ENCODE data around the gene PWWP2B. TPM values are rescaled to one million over a fixed set of nuclear protein-coding genes. Genes with fewer than 3 reads are reported as not detected.

Gene PWWP2B
- total and polyA plus RNA-seq, 9 of the 15 experiments (the other 6 are each of a cell fraction or from before 2014, with no cell fraction given): 0.07 to 9.2 (median 1.6) TPM; not detected in 1

- DNase-seq (ENCODE audit: extremely low read depth in 1 of 4, low spot score in 3 of 4): no peak
- CTCF ChIA-PET (ENCODE audit: low intra/inter-chr PET ratio): interaction anchor here (0.7 kb wide), 1 partner anchor 69 kb away, joined by 4 read pairs; no protein-coding TSS in a partner anchor
- no peaks in the 10 kb centered on the region for H3K9me3 ChIP-seq (replicated peaks; ENCODE audit: control insufficient read depth, insufficient read depth, low read depth, low read length)
- no peaks in the 10 kb centered on the region for H3K9me1 ChIP-seq (ENCODE audit: control insufficient read depth, insufficient read depth, low read length)
- intact Hi-C loops (cut with micrococcal nuclease) (no loop called here), in situ Hi-C loops (cut with MboI) (no loop called here)
- no peak overlapping the region for H3K27ac ChIP-seq (ENCODE audit: extremely low read depth, low read depth, low read length)
- H3K79me2 ChIP-seq (ENCODE audit: control insufficient read depth, insufficient read depth, low read length): no peaks in the 10 kb centered on the region; the same call in 2 of the 3 replicates
- no peak overlapping the region for H3K4me2 ChIP-seq (ENCODE audit: insufficient read depth, low read length)
- no peak overlapping the region for H3K4me3 ChIP-seq
- 81% methylated on average over 12 of the region's 22 CpGs for WGBS (ENCODE audit: insufficient coverage, low coverage, missing lambda C conversion rate)
- no peak for ATAC-seq
- peaks cover 3 to 72% of the 10 kb centered on the region in 2 experiments for H3K4me1 ChIP-seq (replicated peaks in 1 of 2; ENCODE audit: control insufficient read depth in 2 of 2, insufficient read depth in 2 of 2, low read length in 2 of 2)
- BruUV-seq (replicated peaks): no TSS peak
- H3K9ac ChIP-seq (ENCODE audit: insufficient read depth in 1 of 2, low read depth in 2 of 2, low read length in 2 of 2): no peak overlapping the region
- no peak overlapping the region for H2AFZ ChIP-seq (ENCODE audit: low read depth, low read length)
- no peaks in the 10 kb centered on the region for H4K20me1 ChIP-seq (replicated peaks; ENCODE audit: control insufficient read depth, insufficient read depth, low read length)
- POLR2A ChIA-PET: no interaction called here
- no peaks in the 10 kb centered on the region for H3K27me3 ChIP-seq (ENCODE audit: control insufficient read depth in 2 of 2, insufficient read depth in 2 of 2, low read length in 2 of 2)
- no peaks in the 10 kb centered on the region; the same call in 2 of the 3 replicates for H3K36me3 ChIP-seq (ENCODE audit: control insufficient read depth, insufficient read depth, low read length)
- no peak for FAIRE-seq
- TF ChIP-seq, protein P1, sequence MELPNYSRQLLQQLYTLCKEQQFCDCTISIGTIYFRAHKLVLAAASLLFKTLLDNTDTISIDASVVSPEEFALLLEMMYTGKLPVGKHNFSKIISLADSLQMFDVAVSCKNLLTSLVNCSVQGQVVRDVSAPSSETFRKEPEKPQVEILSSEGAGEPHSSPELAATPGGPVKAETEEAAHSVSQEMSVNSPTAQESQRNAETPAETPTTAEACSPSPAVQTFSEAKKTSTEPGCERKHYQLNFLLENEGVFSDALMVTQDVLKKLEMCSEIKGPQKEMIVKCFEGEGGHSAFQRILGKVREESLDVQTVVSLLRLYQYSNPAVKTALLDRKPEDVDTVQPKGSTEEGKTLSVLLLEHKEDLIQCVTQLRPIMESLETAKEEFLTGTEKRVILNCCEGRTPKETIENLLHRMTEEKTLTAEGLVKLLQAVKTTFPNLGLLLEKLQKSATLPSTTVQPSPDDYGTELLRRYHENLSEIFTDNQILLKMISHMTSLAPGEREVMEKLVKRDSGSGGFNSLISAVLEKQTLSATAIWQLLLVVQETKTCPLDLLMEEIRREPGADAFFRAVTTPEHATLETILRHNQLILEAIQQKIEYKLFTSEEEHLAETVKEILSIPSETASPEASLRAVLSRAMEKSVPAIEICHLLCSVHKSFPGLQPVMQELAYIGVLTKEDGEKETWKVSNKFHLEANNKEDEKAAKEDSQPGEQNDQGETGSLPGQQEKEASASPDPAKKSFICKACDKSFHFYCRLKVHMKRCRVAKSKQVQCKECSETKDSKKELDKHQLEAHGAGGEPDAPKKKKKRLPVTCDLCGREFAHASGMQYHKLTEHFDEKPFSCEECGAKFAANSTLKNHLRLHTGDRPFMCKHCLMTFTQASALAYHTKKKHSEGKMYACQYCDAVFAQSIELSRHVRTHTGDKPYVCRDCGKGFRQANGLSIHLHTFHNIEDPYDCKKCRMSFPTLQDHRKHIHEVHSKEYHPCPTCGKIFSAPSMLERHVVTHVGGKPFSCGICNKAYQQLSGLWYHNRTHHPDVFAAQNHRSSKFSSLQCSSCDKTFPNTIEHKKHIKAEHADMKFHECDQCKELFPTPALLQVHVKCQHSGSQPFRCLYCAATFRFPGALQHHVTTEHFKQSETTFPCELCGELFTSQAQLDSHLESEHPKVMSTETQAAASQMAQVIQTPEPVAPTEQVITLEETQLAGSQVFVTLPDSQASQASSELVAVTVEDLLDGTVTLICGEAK (IDR thresholded peaks at IDR 0.05): no peak
- TF ChIP-seq, protein P1 (CRISPR knock-in tag; IDR thresholded peaks at IDR 0.05): no peak
- no peak for TF ChIP-seq SMAD1 (IDR thresholded peaks at IDR 0.05; ENCODE audit: low read depth, low read length, partially characterized antibody)
- TF ChIP-seq RBM39 (optimal IDR thresholded peaks at IDR 0.05; ENCODE audit: low read depth, low read length): no peak
- TF ChIP-seq, protein P2, sequence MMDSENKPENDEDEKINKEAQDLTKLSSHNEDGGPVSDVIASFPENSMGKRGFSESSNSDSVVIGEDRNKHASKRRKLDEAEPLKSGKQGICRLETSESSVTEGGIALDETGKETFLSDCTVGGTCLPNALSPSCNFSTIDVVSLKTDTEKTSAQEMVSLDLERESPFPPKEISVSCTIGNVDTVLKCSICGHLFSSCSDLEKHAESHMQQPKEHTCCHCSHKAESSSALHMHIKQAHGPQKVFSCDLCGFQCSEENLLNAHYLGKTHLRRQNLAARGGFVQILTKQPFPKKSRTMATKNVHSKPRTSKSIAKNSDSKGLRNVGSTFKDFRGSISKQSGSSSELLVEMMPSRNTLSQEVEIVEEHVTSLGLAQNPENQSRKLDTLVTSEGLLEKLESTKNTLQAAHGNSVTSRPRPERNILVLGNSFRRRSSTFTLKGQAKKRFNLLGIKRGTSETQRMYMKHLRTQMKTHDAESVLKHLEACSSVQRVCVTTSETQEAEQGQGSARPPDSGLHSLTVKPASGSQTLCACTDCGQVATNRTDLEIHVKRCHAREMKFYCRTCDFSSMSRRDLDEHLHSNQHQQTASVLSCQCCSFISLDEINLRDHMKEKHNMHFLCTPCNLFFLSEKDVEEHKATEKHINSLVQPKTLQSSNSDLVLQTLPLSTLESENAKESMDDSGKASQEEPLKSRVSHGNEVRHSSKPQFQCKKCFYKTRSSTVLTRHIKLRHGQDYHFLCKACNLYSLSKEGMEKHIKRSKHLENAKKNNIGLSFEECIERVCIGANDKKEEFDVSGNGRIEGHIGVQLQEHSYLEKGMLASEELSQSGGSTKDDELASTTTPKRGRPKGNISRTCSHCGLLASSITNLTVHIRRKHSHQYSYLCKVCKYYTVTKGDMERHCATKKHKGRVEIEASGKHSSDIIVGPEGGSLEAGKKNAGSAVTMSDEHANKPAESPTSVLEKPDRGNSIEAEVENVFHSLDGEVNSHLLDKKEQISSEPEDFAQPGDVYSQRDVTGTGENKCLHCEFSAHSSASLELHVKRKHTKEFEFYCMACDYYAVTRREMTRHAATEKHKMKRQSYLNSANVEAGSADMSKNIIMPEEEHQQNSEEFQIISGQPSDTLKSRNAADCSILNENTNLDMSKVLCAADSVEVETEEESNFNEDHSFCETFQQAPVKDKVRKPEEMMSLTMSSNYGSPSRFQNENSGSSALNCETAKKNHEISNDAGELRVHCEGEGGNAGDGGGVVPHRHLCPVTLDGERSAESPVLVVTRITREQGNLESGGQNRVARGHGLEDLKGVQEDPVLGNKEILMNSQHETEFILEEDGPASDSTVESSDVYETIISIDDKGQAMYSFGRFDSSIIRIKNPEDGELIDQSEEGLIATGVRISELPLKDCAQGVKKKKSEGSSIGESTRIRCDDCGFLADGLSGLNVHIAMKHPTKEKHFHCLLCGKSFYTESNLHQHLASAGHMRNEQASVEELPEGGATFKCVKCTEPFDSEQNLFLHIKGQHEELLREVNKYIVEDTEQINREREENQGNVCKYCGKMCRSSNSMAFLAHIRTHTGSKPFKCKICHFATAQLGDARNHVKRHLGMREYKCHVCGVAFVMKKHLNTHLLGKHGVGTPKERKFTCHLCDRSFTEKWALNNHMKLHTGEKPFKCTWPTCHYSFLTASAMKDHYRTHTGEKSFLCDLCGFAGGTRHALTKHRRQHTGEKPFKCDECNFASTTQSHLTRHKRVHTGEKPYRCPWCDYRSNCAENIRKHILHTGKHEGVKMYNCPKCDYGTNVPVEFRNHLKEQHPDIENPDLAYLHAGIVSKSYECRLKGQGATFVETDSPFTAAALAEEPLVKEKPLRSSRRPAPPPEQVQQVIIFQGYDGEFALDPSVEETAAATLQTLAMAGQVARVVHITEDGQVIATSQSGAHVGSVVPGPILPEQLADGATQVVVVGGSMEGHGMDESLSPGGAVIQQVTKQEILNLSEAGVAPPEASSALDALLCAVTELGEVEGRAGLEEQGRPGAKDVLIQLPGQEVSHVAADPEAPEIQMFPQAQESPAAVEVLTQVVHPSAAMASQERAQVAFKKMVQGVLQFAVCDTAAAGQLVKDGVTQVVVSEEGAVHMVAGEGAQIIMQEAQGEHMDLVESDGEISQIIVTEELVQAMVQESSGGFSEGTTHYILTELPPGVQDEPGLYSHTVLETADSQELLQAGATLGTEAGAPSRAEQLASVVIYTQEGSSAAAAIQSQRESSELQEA (IDR thresholded peaks at IDR 0.05; ENCODE audit: low read depth): no peak
These were observed 19.0 kb downstream of the PWWP2B start for GRCh38 chr10:132415956-132416355.

All from K562 (cell line).